Stimulated activated naive CD4-positive, alpha-beta T cell (primary cell): ENCODE measurements around the gene DPP4.
"Not testable (repeated sequence)": the region's sequence is repeated elsewhere in the genome, so short reads cannot be mapped to it uniquely, and the experiment has no call there.

ENCODE experiments used
- DNase-seq, 6 experiments: peaks; one replicate each; lab custom pipeline; 2025; lab: John Stamatoyannopoulos, UW

DPP4 gene

DNA sequence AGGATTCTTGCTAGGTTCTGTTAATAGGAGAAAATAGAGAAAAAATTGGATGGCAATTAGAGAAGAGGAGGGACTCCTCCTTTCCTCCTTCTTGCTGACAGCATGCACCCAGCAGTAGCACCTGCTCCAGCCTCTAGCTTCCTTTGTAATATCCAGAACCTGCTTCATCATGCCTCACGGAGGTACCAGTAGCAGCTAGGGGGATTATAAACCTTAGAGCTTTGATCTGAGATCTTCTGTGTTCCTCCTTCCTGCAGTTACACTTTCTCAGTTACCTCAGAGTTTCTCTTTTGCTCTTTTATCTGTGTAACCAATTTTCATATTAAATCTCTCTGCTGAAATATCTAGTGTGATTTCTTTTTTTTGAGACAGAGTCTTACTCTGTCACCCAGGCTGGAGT, 16.6 kb downstream of the DPP4 start:
- DNase-seq = peak in 3 of 6 experiments; percentile 21 to 29 (median 26)

DNA sequence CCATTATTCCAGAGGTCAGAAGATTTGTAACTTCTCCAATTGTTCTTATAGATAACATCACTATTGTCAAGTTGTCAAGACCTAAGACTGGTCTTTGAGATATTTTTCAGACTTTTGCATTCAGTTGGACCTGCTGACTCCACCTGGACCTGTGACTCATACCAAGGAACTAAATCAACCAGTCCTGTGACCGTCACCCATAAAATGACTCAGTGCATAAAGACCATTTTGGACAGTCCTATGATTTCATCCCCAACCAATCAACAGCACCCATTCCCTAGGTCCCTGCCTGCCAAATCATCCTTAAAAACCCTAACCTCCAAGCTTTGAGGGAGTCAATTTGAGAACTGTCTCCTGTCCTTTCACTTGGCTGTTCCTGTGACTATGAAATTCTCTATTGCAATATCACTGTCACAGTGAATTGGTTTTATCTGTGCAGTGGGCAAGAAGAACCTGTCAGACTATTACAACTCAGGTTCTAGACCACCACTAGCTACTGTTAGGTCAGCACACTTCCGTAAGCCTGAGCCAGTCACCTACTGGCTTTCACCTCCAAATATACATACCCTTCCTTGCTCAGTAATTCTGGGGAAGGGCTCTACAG, 17.1 kb downstream of the DPP4 start:
- DNase-seq = no peak

DNA sequence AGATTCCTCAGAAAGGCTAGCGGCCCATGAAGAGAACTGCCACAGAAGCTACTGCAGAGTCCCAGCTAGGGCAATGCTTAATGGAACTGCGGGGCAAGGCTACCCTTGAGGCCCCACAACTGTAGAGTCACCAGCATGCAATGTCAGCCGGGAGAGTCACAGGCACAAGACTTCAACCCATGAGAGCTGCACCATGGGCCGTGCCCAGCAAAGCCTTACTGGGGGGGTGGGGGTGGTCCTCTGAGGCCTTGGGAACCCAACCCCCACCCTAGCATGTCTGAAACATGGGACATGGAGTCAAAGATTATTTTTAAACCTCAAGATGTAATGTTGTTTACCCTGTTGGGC, 20.2 kb downstream of the DPP4 start:
- no peak for DNase-seq

DNA sequence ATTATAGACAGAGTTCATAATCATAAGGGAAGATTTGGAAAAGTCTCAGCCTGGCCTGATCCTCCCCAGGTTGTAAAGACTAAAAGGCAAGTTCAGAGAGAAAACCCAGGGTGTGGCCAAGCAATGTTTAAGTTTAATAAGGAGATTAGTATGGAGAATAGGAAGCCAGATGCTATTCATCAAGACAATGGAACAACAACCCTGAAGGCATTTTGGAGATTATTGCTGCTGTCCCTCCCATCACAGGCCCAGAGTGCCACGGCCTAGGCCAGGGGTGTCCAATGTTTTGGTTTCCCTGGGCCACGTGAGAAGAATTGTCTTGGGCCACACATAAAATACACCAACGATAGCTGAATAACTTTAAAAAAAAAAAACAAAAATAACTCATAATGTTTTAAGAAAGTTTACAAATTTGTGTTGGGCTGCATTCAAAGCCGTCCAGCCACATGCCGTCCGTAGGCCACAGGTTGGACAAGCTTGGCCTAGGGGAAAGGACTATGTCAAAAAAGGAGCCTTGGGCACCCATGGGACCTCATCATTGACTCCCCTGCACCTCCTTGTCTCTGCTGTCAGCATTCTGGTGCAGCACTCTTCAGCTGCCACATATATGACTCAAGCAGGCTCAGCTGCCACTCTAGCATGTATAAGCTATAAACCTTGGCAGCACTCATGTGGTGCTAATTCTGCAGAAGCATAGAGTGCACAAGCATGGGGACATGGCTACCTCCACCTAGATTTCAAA, 20.8 kb downstream of the DPP4 start:
- no peak for DNase-seq

DNA sequence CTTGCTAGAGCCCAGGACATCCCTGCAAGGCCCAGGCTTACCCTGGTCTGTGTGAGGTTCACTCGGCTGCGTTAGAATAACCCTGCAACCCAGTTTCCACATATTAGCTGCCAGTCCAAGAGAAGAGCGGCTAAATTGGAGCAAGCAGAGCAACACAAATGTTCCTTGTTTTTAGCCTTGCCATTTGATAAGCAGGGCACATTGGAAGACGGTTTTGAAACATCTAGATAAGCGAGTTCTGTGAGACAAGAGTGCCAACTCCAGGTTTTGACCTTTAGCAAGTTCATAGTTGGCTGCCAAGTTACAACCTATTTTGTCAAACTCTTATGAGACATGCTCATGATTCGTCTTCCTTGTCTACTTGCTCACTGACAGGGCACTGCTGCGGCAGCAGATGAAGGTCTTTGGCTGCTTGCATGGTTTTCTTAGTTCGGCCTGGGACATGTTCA, 23.5 kb downstream of the DPP4 start:
- DNase-seq = no peak

DNA sequence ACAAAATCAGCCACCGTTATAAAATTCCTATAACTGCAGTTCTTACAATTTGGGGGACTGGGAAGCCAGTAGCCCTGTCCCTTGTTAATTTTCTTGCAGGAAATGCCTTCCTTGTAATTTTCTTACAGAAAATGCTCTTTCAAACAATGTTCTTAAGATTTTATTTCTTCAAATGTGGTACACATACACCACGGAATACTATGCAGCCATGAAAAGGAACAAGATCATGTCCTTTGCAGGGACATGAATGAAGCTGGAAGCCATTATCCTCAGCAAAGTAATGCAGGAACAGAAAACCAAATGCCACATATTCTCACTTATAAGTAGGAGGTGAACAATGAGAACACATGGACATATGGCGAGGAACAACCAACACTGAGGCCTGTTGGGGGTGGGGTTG, 24.9 kb downstream of the DPP4 start:
- not testable (repeated sequence) for DNase-seq

DNA sequence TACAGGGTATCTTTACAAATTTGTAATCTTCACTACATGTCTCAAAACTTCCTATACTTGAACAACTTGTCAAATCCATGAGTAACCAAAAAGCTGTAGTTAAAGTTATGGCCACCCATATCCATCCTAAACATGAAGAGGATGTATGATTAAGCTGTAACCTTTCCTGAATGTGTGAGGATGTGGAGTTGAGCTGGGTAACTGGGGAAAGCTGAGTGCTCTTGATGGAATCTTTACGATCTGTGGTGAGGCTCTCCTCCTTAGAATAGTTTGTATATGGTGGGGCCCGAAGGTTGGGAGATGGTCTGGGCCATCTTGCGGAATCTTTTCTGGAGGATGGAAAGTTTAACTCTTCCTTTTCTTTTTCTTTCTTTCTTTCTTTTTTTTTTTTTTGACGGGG, 29.4 kb downstream of the DPP4 start:
- no peak for DNase-seq

DNA sequence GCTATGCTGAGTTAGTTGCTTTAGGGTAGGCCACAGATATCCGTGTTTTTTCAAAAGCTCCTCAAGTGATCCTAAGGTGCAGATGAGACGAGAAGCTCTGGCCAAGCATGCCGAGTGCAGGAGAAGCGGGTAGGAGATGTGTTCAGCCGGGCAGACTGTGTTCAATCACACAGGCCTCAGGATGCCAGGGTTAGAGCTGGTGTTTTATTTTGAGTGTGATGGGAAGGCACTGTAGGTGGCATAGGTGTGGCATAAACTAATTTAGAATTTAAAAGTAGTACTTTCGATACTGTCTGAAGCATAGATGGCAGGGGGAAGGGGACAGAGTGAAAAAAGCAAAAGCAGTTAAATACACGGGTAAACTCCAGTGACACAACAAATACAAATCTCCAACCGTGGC, 30.9 kb downstream of the DPP4 start:
- DNase-seq = no peak

DNA sequence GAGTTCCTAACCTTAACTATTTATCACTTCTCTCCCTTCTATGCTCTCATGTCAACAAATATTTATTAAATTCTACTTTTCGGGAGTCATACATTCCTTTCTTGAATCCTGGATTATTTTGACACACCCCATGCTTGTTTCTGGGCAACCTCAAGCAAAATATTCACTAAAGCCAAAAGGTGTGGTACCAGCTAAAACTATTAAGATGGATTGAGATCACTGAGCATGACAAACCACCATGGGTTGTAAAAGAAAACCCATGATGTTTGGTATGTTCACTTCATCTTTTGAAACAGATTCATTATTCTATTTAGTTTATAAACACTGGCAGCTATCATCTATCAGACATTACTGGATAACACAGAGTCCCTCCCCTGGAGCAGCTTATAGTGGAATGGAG, 32.5 kb downstream of the DPP4 start:
- no peak for DNase-seq

DNA sequence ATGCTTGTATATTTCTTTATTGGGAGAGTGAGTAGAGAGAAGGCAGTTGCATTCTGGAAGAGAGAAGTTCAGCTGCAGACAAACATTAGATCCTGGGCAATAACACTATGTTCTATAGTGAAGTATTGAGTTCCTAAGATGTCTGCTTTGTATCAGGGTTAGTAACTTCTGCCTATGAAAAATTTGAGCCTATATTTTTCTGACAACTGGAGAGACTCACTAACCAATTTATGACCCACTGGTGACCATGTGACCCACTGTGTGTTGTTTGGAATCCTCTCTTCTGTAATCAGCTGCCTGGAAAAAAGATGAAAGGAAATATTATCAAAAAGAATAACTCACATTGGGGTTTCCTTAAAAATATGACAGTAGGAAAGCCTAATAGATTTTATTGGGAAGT, 35.3 kb downstream of the DPP4 start:
- DNase-seq = no peak

DNA sequence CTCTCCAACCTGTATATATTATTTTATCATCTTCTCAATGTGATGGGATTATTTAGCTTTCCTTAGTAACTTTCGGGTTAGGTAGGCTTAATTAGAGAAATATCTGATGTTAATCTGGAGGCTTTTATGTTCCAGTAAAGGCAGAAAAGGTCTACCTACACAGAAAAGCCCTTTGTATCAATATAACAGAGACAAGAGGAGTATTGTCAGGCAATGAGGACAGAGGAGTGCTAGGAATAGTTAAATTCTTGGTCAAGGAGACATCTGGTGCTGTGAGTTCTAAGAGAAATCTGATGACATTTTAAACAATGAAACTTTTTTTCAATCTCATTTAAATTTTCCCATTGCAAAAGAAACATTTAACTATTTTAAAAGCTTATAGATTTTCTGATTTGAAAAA, 36.1 kb downstream of the DPP4 start:
- no peak for DNase-seq

DNA sequence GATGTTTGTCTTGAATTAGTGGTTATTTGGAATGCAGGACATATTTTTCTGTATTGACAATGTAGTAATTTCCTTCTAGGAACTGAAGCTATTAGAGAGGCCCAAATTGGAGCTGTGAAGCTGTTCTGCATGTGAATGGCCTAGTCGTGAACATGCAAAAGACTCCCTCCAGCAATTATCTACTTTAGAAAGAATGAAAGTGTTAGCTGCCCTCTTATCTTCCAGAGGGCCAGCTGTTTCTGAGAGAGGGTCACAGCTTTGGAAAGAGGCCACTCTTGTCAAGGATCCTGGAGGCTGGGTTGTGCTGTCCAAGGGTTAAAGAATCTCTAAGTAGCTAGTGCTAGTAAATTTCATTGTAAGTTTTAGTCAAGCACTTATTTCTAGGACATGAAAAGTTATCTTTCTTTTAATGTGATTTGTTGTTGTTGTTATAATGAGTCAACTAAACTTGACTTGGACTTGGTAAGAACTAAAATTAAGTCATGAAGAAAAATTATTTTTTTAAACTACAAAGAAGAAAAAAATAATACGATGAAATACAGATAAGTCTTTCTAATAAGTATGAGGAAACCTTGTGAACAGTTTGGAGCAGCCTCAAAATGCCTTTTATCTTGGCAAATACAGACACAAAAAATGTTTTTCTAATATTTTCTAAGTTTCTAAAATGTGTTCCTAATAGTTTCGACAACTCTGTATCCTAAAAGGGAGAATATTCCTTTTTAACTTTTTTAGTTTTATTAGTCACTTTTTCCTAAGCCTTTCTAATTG, 36.8 kb downstream of the DPP4 start:
- DNase-seq = no peak

DNA sequence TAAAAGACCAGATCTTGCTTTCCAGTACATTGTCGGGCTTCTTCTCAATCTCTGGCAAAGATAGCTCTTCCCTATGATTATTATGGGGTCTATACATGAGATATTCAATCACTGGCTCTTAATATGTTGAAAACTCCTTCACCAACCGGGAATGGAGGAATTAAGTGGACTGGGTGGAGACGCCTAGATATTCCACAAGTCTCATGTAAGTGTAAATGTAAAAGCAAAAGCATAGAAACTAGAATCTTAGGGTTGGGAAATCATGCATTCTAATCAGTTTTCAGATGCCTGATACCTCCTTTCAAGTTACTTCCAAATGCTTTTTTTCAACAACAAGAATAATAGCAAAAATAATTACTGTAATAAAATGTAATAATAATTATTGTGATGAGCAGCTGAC, 38.0 kb downstream of the DPP4 start:
- DNase-seq = no peak

DNA sequence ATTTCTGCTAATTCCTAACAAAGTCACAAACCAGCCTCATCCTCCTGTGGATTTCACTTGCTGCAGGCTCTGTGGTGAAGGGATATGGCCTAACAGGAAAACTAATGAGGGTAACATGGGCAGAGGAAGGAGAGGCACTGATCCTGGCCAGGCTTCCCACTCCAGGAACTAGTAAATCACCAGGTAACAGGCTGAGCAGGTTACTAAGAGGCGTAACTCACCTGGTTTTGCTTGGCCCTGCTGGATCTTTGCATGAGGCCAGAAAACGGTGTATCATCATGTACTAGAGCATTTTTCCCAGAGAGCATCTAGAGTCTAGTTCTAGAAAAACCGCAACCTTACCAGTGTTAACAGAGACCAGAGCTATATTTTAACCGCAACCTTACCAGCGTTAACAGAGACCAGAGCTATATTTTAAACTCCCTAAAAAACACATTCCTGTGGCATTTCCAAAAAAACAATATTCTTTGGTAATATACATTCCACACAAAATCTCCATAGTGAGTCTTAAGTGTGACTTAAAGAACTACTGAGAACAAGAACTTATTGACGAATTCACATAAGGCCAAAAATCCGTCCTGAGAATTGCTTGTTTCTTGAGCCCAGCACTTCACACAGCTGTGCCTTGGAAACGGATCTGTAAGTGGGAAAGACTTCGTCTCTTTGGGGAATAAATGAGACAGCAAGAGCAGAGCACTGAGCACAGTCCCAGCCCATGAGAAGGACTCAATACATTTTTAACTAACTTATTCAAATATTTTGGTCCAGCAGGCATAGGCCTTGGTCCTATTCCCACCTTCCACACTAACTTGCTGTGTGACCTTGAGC, 43.4 kb downstream of the DPP4 start:
- no peak for DNase-seq

DNA sequence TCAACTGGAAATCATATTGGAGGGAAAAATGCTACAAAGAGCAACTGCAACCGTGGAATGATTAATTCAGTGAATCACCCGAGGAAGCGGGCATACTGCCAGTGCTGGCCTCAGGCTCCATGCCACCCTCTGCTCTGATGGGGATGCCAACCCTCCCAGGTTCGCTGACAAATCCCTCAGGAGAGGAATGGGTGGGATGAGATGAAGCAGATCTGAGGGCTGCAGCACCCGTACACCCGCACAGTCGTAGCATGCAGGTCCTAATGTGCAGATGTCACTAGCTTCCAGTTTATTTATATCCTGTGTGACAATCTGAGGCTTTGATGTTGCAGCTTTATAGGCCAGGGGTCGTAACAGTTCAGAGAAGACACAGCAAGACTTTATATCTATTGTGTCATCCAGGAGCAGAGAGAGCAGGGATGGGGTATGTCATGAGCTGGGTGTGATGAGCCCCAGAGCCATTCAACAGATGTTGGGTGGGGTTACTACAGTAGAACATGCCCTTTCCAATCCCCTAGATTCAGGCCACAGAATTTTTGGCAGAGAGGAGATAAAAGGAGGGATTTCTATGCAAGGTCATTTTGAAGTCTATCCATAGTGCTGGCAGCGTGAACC, 44.6 kb downstream of the DPP4 start:
- DNase-seq = no peak

DNA sequence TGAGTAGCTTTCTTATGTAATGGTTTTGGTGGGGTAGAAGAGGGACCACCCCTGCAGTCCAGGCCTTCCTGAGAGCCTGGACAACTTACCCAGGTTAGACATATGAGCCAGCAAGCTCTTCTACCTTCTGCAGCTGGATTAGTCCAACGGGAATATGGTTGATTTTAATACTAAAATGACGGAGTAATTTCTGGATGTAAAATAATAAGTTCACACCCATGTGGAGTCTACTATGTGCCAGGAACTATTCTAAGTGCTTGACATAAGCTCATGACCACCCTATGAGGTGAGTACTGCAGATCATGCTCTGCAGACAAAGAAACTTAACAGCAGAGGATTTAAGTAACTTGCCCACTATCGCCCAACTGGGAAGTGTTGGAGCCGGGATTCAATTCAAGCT, 45.5 kb downstream of the DPP4 start:
- DNase-seq = no peak

DNA sequence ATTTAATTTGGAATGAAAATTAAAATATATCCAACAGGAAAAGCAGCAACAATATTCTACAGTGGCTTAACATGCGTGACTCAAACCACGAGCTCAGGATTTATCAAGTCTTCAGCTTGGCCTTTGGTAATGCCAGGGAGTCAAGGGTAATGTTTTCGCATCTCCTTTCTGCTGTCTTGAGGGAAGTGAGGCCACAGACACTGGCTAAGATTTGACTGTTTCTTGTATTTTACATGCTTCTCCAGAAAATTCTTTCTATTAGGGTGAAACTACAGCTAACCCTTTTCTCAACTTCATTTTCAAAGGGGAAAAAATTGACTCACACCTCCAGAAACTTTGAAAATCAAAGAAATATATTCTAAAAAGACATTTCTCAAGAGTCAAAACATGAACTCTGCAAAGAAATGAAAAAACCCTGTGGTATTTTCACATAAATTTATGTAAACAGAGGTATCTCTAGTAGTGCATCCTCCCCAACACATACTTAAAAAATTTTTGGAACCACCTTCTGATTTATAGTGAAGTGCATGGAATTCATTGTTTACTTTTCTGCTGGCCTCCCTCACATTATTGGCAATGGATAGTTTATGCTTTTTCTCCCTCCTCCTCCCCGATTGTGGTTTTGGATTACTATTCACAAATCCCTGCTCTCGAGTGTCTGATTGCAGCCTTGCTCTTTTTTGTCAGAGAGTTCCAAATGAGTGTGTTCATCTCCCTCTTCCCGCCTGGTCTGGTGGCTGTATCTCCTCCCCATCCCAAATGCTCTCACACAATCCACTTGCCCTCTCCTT, 48.7 kb downstream of the DPP4 start:
- DNase-seq = no peak

DNA sequence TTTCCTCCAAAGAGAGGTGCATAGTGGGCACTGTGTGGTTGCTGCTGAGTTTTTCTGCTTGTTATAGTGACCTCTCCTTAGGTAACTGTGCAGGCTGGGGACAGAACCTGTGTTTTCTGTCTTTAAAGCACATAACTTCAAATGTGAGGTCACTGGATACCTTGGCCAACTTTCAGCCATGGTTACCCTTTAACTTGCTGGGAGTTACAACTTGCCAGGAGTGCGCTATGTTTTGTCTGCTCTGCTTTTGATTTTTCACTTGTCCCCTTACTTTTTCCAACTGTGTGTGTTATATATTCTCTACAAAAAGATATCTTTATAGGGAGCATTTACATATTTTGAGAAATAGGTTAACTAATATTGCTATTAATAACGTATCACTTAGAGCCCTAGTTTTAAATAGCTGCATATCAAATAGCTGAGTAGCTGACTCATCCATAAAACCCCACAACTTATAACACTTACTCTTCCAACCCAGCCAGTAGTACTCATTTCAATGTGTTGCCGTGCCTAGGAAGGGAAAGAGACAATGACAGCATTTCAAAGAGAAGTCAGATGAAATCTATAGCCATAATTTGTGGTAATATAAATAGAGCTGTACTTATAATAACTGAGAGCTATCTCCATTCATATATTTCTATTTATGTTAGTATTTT, 51.6 kb downstream of the DPP4 start:
- no peak for DNase-seq

DNA sequence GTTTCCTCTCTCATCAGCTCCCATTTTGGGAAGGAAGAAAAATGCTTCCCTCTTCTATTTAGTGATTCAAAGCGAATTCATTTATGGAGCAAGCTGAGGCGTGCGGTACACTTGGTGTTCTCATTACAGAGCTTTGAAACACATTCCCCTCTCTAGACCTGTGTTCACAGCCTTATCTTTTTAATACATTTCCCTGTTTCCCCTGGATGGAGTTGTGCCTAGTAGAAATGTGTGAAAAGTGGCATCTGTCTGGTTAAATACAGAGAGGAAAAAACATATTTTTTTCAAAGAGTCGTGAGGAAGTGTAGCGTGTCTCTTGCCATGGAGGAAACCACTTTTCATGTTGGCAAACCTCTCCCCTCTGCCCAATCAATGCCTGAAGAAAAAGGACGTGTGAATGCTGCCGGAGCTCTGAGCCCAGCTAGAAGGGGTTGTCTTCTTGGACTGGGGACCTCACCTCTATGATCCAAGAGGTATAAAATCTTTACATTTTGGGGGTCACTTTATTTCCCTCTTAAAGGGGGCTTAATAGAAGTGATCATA, 52.4 kb downstream of the DPP4 start:
- DNase-seq = peak in 3 of 6 experiments; percentile 9 to 38 (median 20)

DNA sequence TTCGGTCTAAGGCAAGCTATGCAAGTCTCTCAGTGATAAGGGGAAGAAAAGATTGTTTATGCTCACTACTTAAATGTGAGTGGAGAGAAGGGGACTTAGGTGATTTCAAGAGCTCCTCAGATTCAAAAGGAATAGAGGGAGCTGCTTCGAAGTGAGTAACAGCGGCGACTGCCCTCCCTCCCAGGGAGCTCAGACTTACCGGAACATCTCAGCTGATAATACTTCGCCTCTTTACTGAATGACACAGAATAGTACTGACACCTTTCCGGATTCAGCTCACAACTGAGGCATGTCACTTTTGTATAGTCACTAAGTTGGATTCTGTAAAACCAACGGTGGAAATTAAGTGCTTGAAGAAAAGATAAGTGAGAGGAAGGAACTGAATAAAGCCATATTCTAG, 55.5 kb downstream of the DPP4 start:
- no peak for DNase-seq
